ENCODE results near the gene FTCDNL1. TPM values are rescaled to one million over a fixed set of nuclear protein-coding genes. Genes with fewer than 3 reads are reported as not detected.

FTCDNL1 gene
- total and polyA plus RNA-seq, 3 donors from 2014 or later = 1.5 to 9.7 (median 9.7) TPM

DNA sequence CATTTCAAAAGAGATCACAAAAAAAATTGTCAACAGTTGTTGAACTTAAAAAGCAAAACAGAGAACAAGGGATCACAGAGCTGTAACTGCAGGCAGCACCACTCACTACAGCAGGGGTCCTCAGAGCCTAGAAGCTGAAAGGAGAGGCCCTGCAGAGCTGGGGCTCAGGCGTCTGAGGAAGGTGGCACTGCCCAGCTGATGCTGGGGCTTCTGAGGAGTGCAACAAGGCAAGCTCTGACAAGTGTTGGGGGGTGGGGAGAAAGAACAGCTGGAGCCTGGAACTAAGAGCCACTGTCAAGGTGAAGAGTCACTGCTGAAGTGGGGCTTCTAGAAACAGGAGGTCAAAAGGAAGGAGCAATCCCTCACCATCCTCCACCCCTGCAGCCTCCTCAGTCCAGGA lies 46.2 kb downstream of the FTCDNL1 start:
- intact Hi-C loops (cut with DNase I; ENCODE audit: low total_unique reads) = no loop called here
- H3K27ac ChIP-seq = no peak overlapping the region
- TF ChIP-seq, protein P1, sequence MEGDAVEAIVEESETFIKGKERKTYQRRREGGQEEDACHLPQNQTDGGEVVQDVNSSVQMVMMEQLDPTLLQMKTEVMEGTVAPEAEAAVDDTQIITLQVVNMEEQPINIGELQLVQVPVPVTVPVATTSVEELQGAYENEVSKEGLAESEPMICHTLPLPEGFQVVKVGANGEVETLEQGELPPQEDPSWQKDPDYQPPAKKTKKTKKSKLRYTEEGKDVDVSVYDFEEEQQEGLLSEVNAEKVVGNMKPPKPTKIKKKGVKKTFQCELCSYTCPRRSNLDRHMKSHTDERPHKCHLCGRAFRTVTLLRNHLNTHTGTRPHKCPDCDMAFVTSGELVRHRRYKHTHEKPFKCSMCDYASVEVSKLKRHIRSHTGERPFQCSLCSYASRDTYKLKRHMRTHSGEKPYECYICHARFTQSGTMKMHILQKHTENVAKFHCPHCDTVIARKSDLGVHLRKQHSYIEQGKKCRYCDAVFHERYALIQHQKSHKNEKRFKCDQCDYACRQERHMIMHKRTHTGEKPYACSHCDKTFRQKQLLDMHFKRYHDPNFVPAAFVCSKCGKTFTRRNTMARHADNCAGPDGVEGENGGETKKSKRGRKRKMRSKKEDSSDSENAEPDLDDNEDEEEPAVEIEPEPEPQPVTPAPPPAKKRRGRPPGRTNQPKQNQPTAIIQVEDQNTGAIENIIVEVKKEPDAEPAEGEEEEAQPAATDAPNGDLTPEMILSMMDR (IDR thresholded peaks at IDR 0.05) = no peak
- TF ChIP-seq POLR2A (IDR thresholded peaks at IDR 0.05) = no peak

DNA sequence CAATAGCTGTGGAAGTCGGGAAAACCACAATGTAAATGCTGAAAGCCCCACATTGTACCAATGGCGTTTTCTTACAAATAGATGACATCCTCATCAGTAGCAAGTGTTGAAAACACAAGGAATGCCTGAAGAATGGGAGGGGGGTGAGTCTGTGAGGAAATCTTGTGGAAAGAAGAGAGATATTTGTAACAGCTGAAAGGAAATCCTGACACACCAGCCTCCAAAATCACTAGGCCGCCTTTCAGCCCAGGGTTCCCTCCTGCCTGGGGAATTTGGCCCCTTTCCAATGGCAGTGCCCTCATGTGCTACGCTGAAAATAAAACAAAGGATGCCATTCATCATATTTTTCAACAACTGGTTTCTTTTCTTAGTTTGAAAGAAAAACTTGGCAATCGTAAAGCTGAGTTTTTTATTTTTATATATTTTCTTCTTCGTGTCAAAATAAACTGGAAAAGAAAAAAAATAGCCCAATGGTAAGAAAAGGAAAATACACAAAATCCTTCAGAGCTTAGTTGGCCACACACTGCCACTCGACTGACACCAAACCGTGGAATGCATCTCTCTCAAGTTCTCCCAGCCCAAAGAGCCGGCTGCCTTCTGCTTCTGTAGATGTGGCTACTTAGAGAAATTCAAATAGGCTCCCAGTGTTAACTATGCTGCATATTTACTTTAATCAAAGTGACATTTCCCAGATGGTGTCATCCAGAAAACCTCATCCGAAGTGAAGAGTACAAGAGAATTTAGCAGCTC lies 52.0 kb downstream of the FTCDNL1 start:
- no peak overlapping the region for H3K4me3 ChIP-seq
- no peaks in the 10 kb centered on the region for H3K27me3 ChIP-seq
- intact Hi-C loops (cut with DNase I; ENCODE audit: low total_unique reads) = no loop called here
- H3K27ac ChIP-seq = no peak overlapping the region
- TF ChIP-seq, protein P1 (IDR thresholded peaks at IDR 0.05) = no peak
- TF ChIP-seq POLR2A (IDR thresholded peaks at IDR 0.05) = no peak
- no peaks in the 10 kb centered on the region for H3K9me3 ChIP-seq
- DNase-seq = peak; percentile 70
- H3K36me3 ChIP-seq (ENCODE audit: low read depth, missing control alignments) = no peaks in the 10 kb centered on the region
- peaks cover 4% of the 10 kb centered on the region for H3K4me1 ChIP-seq
- 45 to 59% methylated on average over 10 of the region's 10 CpGs for whole genome bisulfite sequencing, 2 donors

More for the DNA sequence above, 46.2 kb downstream of the FTCDNL1 start:
- Histone ChIP-seq H3K9me3 (no peaks in the 10 kb centered on the region), H3K4me1 (no peaks in the 10 kb centered on the region), H3K4me3 (no peak overlapping the region), H3K27me3 (no peaks in the 10 kb centered on the region), H3K36me3 (ENCODE audit: low read depth, missing control alignments) (no peaks in the 10 kb centered on the region)
- DNase-seq = no peak
- 80 to 85% methylated on average over 1 of the region's 1 CpG for WGBS, 2 donors

DNA sequence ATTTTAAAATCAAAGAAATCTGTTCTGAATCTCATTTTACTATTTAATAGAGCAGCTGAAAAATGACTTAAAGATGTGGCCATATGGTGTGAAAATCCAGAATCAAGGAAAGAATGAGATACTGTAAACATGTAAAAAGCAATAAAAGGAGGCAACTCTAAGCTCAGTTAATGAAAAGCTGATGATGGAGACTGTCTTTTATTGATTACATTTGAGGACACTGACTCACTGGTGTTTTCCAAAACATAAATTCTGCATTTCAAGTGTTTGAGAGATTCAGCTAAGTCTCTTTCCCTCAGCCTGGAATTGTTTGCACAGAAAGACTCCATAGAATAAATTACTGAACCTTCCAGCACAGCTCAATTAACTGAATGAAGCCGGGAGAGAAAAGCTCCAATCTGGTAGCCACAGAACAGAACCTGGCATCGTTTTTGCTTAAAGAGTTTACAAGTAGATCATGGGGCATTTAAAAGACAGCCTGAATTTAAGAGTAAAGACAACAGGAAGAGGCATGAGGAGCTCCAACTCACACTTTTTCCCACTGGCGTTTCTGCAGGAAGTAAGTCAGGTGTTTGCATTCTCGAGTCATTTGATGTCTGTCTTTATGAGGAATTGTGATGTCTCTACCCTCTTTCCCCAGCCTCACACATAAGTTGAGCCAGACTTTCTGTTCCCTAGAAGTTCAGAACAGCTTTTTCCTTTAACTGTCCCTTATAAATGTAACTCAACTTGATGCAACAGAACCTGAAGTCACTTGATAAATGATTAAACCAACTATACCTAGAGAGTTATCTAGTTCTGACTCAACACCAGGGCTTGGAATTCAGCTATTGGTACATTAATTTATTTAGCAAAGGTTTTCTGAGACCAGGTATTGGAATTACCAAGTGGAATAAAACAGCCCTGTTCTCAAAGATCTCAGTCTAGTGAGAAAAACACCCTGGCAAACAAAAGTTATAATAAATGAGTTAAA lies 53.3 kb downstream of the FTCDNL1 start:
- H3K36me3 ChIP-seq (ENCODE audit: low read depth, missing control alignments) = no peaks in the 10 kb centered on the region
- no peak overlapping the region for H3K27ac ChIP-seq
- WGBS, 2 donors = 64 to 80% methylated on average over 4 of the region's 4 CpGs
- TF ChIP-seq POLR2A (IDR thresholded peaks at IDR 0.05) = no peak
- TF ChIP-seq, protein P1 (IDR thresholded peaks at IDR 0.05) = no peak
- H3K4me1 ChIP-seq = peaks cover 4% of the 10 kb centered on the region
- no peak for DNase-seq
- H3K4me3 ChIP-seq = no peak overlapping the region
- no peaks in the 10 kb centered on the region for H3K9me3 ChIP-seq
- H3K27me3 ChIP-seq = no peaks in the 10 kb centered on the region
- intact Hi-C loops (cut with DNase I; ENCODE audit: low total_unique reads) = no loop called here

DNA sequence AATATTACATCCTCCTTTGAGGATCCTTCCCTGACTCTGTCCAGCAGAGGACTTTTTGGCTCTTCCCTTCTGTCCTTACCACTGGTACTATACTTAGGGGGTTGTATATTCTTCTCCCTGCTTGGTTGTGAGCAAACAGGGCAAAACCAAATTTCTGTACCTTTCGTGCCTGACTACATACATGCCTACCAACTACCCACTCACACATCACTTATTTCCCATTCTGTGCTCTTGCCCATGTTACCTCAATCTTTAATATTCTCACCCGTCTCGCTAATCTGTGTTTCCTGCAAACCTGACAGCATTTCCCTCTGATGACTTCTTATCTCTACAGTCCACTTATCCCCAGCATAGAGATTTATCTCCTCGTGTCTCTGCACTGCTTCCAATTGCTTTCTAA lies 58.6 kb downstream of the FTCDNL1 start:
- 63 to 69% methylated on average over 4 of the region's 4 CpGs for WGBS, 2 donors
- no peaks in the 10 kb centered on the region for H3K36me3 ChIP-seq (ENCODE audit: low read depth, missing control alignments)
- no peaks in the 10 kb centered on the region for H3K27me3 ChIP-seq
- no peaks in the 10 kb centered on the region for H3K4me1 ChIP-seq
- no peaks in the 10 kb centered on the region for H3K9me3 ChIP-seq
- no peak overlapping the region for H3K27ac ChIP-seq
- no peak for DNase-seq
- no peak overlapping the region for H3K4me3 ChIP-seq
- no peak for TF ChIP-seq POLR2A (IDR thresholded peaks at IDR 0.05)
- TF ChIP-seq, protein P1 (IDR thresholded peaks at IDR 0.05) = no peak
- intact Hi-C loops (cut with DNase I; ENCODE audit: low total_unique reads) = no loop called here
